Measurements from ENCODE around the gene FNBP1.

DNA sequence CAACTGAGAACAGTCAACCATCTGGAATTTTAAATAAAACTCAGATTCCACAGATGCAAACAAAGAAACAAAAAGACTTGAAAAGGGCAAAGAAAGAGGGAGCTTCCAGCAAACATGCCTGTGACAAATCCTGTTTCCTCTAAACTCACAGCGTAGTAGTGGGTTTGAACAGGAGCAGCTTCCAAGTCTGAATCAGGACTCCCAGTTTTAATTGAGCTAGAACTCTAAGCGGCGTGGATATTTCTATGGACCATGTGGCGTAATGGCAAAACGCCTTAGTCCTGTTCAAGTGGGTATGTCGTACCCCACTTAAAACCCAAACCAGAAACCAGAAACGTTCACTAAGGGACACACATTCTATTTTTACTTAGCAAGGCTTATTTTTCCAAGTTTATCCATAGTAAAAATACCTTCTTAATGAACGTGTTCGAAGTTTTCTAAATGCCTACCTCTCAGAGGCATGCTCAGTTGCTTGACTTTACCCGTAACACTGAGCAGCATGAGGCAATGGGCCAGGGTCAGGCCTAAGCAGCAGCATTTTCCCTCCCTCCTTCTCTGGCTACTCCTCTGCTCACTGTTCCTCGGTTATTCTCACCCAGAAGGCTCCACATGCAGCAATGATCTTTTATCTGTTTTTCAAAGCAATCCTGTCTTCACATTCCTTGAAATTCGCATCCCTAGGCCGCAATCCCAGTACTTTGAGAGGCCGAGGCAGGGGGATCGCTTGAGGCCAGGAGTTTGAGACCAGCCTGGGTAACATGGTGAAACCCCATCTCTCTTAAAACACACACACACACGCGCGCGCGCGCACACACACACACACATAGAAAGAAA lies 77.9 kb downstream of the FNBP1 start:
- TF ChIP-seq POLR2AphosphoS5 (IDR thresholded peaks at IDR 0.05; ENCODE audit: low read depth) (no peak), NANOG (IDR thresholded peaks at IDR 0.05; ENCODE audit: borderline replicate concordance) (no peak), EZH2 (IDR thresholded peaks at IDR 0.05; ENCODE audit: low read depth, unreplicated experiment) (no peak), ETS1 (IDR thresholded peaks at IDR 0.05) (no peak), EZH2phosphoT487 (IDR thresholded peaks at IDR 0.05; ENCODE audit: unreplicated experiment) (no peak), JUNB (IDR thresholded peaks at IDR 0.05; ENCODE audit: unreplicated experiment) (no peak), CREB1 (CRISPR knock-in tag; IDR thresholded peaks at IDR 0.05; ENCODE audit: low read depth) (no peak), REST (IDR thresholded peaks at IDR 0.05; ENCODE audit: unreplicated experiment) (no peak), ZNF331 (CRISPR knock-in tag; IDR thresholded peaks at IDR 0.05; ENCODE audit: low read depth) (no peak), STAT1 (IDR thresholded peaks at IDR 0.05; ENCODE audit: unreplicated experiment) (no peak), ZNF114 (CRISPR knock-in tag; IDR thresholded peaks at IDR 0.05) (no peak)
- TF ChIP-seq, protein P1, sequence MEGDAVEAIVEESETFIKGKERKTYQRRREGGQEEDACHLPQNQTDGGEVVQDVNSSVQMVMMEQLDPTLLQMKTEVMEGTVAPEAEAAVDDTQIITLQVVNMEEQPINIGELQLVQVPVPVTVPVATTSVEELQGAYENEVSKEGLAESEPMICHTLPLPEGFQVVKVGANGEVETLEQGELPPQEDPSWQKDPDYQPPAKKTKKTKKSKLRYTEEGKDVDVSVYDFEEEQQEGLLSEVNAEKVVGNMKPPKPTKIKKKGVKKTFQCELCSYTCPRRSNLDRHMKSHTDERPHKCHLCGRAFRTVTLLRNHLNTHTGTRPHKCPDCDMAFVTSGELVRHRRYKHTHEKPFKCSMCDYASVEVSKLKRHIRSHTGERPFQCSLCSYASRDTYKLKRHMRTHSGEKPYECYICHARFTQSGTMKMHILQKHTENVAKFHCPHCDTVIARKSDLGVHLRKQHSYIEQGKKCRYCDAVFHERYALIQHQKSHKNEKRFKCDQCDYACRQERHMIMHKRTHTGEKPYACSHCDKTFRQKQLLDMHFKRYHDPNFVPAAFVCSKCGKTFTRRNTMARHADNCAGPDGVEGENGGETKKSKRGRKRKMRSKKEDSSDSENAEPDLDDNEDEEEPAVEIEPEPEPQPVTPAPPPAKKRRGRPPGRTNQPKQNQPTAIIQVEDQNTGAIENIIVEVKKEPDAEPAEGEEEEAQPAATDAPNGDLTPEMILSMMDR (conservative IDR thresholded peaks at IDR 0.05; ENCODE audit: low read depth in 2 of 2), result no peak
- TF ChIP-seq, protein P2, sequence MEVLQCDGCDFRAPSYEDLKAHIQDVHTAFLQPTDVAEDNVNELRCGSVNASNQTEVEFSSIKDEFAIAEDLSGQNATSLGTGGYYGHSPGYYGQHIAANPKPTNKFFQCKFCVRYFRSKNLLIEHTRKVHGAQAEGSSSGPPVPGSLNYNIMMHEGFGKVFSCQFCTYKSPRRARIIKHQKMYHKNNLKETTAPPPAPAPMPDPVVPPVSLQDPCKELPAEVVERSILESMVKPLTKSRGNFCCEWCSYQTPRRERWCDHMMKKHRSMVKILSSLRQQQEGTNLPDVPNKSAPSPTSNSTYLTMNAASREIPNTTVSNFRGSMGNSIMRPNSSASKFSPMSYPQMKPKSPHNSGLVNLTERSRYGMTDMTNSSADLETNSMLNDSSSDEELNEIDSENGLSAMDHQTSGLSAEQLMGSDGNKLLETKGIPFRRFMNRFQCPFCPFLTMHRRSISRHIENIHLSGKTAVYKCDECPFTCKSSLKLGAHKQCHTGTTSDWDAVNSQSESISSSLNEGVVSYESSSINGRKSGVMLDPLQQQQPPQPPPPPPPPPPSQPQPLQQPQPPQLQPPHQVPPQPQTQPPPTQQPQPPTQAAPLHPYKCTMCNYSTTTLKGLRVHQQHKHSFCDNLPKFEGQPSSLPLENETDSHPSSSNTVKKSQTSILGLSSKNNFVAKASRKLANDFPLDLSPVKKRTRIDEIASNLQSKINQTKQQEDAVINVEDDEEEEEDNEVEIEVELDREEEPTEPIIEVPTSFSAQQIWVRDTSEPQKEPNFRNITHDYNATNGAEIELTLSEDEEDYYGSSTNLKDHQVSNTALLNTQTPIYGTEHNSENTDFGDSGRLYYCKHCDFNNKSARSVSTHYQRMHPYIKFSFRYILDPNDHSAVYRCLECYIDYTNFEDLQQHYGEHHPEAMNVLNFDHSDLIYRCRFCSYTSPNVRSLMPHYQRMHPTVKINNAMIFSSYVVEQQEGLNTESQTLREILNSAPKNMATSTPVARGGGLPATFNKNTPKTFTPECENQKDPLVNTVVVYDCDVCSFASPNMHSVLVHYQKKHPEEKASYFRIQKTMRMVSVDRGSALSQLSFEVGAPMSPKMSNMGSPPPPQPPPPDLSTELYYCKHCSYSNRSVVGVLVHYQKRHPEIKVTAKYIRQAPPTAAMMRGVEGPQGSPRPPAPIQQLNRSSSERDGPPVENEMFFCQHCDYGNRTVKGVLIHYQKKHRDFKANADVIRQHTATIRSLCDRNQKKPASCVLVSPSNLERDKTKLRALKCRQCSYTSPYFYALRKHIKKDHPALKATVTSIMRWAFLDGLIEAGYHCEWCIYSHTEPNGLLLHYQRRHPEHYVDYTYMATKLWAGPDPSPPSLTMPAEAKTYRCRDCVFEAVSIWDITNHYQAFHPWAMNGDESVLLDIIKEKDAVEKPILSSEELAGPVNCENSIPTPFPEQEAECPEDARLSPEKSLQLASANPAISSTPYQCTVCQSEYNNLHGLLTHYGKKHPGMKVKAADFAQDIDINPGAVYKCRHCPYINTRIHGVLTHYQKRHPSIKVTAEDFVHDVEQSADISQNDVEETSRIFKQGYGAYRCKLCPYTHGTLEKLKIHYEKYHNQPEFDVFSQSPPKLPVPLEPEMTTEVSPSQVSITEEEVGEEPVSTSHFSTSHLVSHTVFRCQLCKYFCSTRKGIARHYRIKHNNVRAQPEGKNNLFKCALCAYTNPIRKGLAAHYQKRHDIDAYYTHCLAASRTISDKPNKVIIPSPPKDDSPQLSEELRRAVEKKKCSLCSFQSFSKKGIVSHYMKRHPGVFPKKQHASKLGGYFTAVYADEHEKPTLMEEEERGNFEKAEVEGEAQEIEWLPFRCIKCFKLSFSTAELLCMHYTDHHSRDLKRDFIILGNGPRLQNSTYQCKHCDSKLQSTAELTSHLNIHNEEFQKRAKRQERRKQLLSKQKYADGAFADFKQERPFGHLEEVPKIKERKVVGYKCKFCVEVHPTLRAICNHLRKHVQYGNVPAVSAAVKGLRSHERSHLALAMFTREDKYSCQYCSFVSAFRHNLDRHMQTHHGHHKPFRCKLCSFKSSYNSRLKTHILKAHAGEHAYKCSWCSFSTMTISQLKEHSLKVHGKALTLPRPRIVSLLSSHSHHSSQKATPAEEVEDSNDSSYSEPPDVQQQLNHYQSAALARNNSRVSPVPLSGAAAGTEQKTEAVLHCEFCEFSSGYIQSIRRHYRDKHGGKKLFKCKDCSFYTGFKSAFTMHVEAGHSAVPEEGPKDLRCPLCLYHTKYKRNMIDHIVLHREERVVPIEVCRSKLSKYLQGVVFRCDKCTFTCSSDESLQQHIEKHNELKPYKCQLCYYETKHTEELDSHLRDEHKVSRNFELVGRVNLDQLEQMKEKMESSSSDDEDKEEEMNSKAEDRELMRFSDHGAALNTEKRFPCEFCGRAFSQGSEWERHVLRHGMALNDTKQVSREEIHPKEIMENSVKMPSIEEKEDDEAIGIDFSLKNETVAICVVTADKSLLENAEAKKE (CRISPR knock-in tag; IDR thresholded peaks at IDR 0.05), result no peak
